ENCODE results near the gene NEURL3.
A peak's percentile ranks its signal among the peaks of the same experiment; 100 is the strongest.

DNA sequence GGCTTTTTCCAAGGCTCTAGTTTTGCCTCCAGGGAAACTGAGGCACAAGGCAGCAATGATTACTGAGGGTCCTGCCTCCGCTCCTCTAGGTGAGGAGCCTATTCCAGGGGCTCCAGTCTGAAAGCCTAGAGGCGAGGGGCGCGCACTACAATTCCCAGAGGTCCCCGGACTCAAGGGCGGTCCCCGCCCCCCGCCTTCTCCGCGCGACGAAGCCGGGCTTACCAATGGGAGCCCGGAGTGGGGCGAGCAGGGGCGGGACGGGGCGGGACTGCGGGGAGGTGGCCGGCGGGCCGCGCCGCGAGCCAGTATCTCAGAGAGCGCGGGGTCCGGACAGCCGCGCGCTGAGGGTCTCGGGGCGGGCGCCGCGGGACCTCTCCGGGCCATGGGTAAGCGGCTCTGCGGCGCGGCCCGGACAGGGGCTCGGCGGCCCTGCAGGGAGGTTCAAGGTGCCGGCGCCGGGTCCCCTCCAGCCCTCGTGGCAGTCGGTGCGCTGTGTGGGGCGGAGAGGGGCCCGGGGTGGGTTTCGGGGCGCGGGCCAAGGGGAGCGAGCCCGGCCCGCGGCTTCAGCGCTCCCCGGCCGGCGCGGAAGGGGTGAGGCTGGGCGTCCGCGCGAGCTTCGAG, 31.4 kb upstream of the NEURL3 start, which contains the start of gene ARID5A:
- TF ChIP-seq, protein P1, sequence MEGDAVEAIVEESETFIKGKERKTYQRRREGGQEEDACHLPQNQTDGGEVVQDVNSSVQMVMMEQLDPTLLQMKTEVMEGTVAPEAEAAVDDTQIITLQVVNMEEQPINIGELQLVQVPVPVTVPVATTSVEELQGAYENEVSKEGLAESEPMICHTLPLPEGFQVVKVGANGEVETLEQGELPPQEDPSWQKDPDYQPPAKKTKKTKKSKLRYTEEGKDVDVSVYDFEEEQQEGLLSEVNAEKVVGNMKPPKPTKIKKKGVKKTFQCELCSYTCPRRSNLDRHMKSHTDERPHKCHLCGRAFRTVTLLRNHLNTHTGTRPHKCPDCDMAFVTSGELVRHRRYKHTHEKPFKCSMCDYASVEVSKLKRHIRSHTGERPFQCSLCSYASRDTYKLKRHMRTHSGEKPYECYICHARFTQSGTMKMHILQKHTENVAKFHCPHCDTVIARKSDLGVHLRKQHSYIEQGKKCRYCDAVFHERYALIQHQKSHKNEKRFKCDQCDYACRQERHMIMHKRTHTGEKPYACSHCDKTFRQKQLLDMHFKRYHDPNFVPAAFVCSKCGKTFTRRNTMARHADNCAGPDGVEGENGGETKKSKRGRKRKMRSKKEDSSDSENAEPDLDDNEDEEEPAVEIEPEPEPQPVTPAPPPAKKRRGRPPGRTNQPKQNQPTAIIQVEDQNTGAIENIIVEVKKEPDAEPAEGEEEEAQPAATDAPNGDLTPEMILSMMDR (IDR thresholded peaks at IDR 0.05) = peak in 3 of 4 experiments; percentile 48 to 76 (median 70)
- no peak for TF ChIP-seq EP300 (IDR thresholded peaks at IDR 0.05)

Measured in gastroesophageal sphincter (tissue), 3 donors.